ENCODE results near the gene TNNT3.

The TNNT3 gene

DNA sequence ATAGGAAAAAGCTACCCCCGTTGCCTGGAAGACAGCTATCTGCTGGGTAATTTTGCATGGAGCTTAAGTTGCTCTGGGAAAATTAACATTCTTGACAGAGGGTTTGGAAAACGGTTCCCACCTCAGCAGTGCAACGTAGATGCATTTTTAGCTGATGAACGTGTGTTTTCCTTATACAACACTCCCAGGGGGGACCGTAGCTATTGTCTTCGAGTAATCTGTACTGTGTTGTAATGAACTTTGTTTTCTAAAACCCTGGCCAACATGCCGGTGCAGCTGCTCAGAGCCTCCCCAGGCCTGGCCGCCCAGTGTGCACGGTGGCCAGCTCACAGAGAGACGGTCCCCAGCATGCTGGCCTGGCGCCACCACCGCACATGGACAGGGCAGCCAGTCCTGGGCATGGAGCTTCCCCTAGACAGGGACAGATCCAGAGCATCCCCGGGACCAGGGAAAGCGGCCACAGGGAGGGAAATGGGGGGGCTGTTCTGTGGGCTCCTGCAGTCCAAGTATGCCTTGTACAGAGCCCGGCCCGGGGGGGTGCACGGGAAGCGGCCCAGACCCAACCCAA, 2.2 kb downstream of the TNNT3 start:
- Histone ChIP-seq H3K4me1 (ENCODE audit: control insufficient read depth, insufficient read depth, low read length) (peaks cover 22% of the 10 kb centered on the region), H3K4me2 (ENCODE audit: low read length) (no peak overlapping the region), H3K9me3 (replicated peaks; ENCODE audit: low read length) (no peaks in the 10 kb centered on the region), H3K4me3 (ENCODE audit: low read length) (no peak overlapping the region), H3K27me3 (ENCODE audit: control insufficient read depth, insufficient read depth, low read length) (no peaks in the 10 kb centered on the region), H3K9ac (ENCODE audit: low read depth, low read length) (no peak overlapping the region), H3K36me3 (ENCODE audit: insufficient read depth, low read length) (no peaks in the 10 kb centered on the region)

- peaks cover 16% of the 10 kb centered on the region for H3K4me1 ChIP-seq (ENCODE audit: control insufficient read depth, insufficient read depth, low read length)
- H3K9me3 ChIP-seq (replicated peaks; ENCODE audit: low read length), result no peaks in the 10 kb centered on the region
- no peak overlapping the region for H3K4me2 ChIP-seq (ENCODE audit: low read length)
- no peaks in the 10 kb centered on the region for H3K27me3 ChIP-seq (ENCODE audit: control insufficient read depth, insufficient read depth, low read length)
- H3K4me3 ChIP-seq (ENCODE audit: low read length), result no peak overlapping the region
- H3K9ac ChIP-seq (ENCODE audit: low read depth, low read length), result no peak overlapping the region
- no peaks in the 10 kb centered on the region for H3K36me3 ChIP-seq (ENCODE audit: insufficient read depth, low read length)
These were observed 3.1 kb downstream of the TNNT3 start for GRCh38 chr11:1922481-1923081.

DNA sequence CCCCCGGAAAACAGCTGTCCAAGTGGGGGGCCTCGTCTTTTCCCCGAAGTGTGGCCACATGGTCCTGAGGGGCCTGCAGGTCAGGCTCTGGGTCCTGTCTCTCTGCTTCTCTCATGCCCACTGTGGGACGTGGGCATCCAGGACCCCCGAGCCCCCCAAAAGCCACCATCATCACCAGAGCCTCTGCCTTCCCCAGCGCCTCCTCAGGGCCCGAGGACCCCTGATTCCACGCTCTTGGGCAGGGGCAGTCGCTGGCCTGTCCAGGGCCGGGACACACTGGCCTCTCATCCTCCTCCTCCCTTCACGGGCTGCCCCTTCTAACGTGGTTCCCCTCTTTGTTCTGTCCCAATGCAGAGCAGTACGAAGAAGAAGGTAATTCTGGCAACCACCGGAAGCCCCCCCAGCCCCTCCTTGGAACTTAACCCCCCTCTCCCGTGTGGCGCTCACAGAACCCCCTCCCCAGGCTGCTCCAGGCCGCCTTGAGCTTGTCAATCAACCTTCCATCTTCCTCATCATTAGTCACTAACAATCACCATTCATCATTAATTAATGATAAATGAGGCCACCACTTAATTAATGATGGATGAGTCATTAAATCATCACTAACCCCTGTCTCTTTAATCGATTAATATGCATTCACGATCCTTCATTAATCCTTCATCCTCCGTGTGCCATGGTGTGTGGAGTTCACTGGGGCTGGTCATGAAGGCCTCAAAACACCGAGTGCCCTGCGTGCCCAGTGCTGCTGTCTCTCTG, 3.9 kb downstream of the TNNT3 start:
- Histone ChIP-seq H3K4me3 (ENCODE audit: low read length) (no peak overlapping the region), H3K36me3 (ENCODE audit: insufficient read depth, low read length) (no peaks in the 10 kb centered on the region), H3K4me2 (ENCODE audit: low read length) (no peak overlapping the region), H3K9me3 (replicated peaks; ENCODE audit: low read length) (no peaks in the 10 kb centered on the region), H3K27me3 (ENCODE audit: control insufficient read depth, insufficient read depth, low read length) (no peaks in the 10 kb centered on the region), H3K4me1 (ENCODE audit: control insufficient read depth, insufficient read depth, low read length) (peaks cover 12% of the 10 kb centered on the region), H3K9ac (ENCODE audit: low read depth, low read length) (no peak overlapping the region)

DNA sequence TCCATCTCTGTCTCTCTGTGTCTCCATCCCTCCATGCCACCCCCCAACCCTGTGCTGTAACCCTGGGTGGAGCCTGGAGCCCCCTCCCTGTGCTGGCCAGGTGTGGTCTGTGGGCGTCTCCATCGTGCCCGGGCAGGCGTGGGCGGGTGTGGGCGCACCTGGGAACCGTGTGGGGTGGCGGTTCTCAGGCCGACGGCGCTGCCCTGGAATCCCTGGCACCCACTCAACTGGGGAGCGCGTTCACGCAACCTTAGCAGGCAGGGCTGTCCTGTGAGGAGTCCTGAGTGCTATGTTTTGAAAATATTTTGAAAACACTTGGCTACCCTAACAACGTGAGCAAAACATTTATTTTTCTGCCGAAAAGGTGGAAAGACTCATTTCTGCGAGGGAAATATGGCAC, 4.7 kb downstream of the TNNT3 start:
- no peak overlapping the region for H3K4me3 ChIP-seq (ENCODE audit: low read length)
- no peak overlapping the region for H3K4me2 ChIP-seq (ENCODE audit: low read length)
- peaks cover 12% of the 10 kb centered on the region for H3K4me1 ChIP-seq (ENCODE audit: control insufficient read depth, insufficient read depth, low read length)
- no peaks in the 10 kb centered on the region for H3K9me3 ChIP-seq (replicated peaks; ENCODE audit: low read length)
- no peak overlapping the region for H3K9ac ChIP-seq (ENCODE audit: low read depth, low read length)
- no peaks in the 10 kb centered on the region for H3K27me3 ChIP-seq (ENCODE audit: control insufficient read depth, insufficient read depth, low read length)
- H3K36me3 ChIP-seq (ENCODE audit: insufficient read depth, low read length), result no peaks in the 10 kb centered on the region

- Histone ChIP-seq H3K9me3 (replicated peaks; ENCODE audit: low read length) (no peaks in the 10 kb centered on the region), H3K4me2 (ENCODE audit: low read length) (no peak overlapping the region), H3K36me3 (ENCODE audit: insufficient read depth, low read length) (no peaks in the 10 kb centered on the region), H3K9ac (ENCODE audit: low read depth, low read length) (no peak overlapping the region), H3K4me3 (ENCODE audit: low read length) (no peak overlapping the region), H3K27me3 (ENCODE audit: control insufficient read depth, insufficient read depth, low read length) (no peaks in the 10 kb centered on the region), H3K4me1 (ENCODE audit: control insufficient read depth, insufficient read depth, low read length) (peaks cover 12% of the 10 kb centered on the region)
These were observed 5.3 kb downstream of the TNNT3 start for GRCh38 chr11:1924646-1925372.

GRCh38 chr11:1925373-1926155, 6.1 kb downstream of the TNNT3 start:
- no peak overlapping the region for H3K4me2 ChIP-seq (ENCODE audit: low read length)
- H3K36me3 ChIP-seq (ENCODE audit: insufficient read depth, low read length), result no peaks in the 10 kb centered on the region
- no peak overlapping the region for H3K9ac ChIP-seq (ENCODE audit: low read depth, low read length)
- H3K9me3 ChIP-seq (replicated peaks; ENCODE audit: low read length), result no peaks in the 10 kb centered on the region
- no peak overlapping the region for H3K4me3 ChIP-seq (ENCODE audit: low read length)
- peaks cover 12% of the 10 kb centered on the region for H3K4me1 ChIP-seq (ENCODE audit: control insufficient read depth, insufficient read depth, low read length)
- peaks cover 6% of the 10 kb centered on the region for H3K27me3 ChIP-seq (ENCODE audit: control insufficient read depth, insufficient read depth, low read length)

DNA sequence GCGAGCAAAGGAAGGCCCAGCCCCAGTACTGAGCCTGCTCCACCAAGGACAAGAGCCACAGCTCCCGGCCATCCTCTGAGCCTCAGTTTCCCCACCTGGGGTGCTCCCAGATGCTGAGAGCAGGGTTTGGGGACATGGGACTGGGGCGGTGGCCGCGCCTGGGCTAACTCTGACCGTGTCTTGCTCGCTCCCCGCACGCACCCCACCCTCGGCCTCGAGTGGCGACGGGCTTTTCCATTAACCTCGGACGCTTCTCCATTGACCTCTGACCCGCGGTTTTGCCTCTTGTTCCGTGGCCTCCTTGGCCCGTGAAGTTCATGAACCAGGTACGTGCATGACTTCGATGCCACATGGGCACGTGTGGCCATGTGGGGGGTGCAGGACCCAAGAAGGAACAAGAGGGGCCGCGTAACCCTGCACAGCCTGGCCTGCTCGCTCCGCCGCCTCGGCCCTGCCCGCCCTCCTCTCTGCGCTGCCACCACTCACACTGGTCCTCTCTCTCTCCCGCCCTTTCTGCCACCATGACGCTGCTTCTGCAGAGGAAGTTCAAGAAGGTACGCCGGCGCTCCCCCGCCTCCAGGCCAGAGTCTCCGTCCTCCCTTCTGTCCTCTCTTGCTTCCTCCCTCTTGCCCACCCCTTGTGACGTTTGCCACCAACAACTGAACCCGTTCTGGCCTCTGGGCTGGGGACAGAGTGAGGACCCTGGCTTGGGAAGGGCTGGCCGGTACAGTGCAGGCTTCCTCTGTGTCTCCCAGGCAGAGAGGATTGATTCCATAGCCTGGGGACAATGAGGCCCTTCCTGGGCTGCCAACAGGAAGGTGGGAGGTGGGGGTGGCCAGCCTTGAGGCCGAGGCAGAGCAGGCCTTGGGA, 6.9 kb downstream of the TNNT3 start:
- Histone ChIP-seq H3K4me2 (ENCODE audit: low read length) (no peak overlapping the region), H3K4me3 (ENCODE audit: low read length) (no peak overlapping the region), H3K27me3 (ENCODE audit: control insufficient read depth, insufficient read depth, low read length) (peaks cover 12% of the 10 kb centered on the region), H3K4me1 (ENCODE audit: control insufficient read depth, insufficient read depth, low read length) (peaks cover 6% of the 10 kb centered on the region), H3K9ac (ENCODE audit: low read depth, low read length) (no peak overlapping the region), H3K36me3 (ENCODE audit: insufficient read depth, low read length) (no peaks in the 10 kb centered on the region), H3K9me3 (replicated peaks; ENCODE audit: low read length) (no peaks in the 10 kb centered on the region)

DNA sequence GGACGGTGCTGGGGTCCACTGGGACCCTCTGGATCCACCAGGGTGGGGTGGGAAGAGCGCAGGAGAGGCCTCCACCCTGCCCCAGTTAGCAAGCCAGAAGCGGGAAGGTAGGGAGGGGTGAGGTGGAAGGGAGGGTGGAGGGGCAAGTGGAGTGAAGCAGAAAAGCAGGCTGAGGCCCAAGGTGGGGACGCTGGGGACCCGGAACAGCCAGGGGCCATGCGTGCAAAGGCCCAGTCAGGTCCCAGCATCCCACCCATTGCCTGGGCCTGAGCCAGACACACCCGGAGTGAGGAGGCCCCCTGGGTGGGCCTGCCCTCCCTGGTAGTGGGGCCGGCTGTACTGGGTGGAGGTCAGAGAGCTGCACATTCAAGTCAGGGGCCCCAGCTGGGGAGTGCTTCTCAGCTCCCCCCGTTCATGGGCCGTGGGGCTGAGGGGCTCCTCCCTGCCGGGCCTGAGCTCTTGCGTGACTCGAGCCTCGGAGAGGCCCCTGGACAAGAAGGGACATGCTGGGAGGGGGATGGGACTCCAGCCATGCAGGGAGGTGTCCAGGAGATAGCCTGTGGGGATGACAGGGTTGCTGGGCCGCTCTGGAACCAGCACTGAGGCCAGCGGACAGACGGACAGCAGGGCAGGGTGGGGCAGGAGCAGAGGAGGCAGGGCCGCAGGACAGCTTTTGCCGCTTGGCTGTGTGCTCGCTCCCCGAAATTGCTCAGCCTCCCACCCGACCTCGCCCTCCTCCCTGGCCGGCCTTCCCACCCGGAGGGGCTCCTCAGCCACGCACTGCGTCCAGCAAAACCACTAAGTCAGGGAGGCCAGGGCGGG, 7.7 kb downstream of the TNNT3 start:
- Histone ChIP-seq H3K4me1 (ENCODE audit: control insufficient read depth, insufficient read depth, low read length) (no peaks in the 10 kb centered on the region), H3K36me3 (ENCODE audit: insufficient read depth, low read length) (no peaks in the 10 kb centered on the region), H3K9ac (ENCODE audit: low read depth, low read length) (no peak overlapping the region), H3K27me3 (ENCODE audit: control insufficient read depth, insufficient read depth, low read length) (peaks cover 17% of the 10 kb centered on the region), H3K4me3 (ENCODE audit: low read length) (no peak overlapping the region), H3K4me2 (ENCODE audit: low read length) (no peak overlapping the region), H3K9me3 (replicated peaks; ENCODE audit: low read length) (no peaks in the 10 kb centered on the region)

GRCh38 chr11:1927848-1928469, 8.5 kb downstream of the TNNT3 start:
- H3K36me3 ChIP-seq (ENCODE audit: insufficient read depth, low read length), result no peaks in the 10 kb centered on the region

More at GRCh38 chr11:1927848-1928469, 8.5 kb downstream of the TNNT3 start:
- no peaks in the 10 kb centered on the region for H3K4me1 ChIP-seq (ENCODE audit: control insufficient read depth, insufficient read depth, low read length)
- no peak overlapping the region for H3K4me3 ChIP-seq (ENCODE audit: low read length)
- H3K9ac ChIP-seq (ENCODE audit: low read depth, low read length), result no peak overlapping the region
- no peaks in the 10 kb centered on the region for H3K9me3 ChIP-seq (replicated peaks; ENCODE audit: low read length)
- H3K27me3 ChIP-seq (ENCODE audit: control insufficient read depth, insufficient read depth, low read length), result peaks cover 17% of the 10 kb centered on the region
- H3K4me2 ChIP-seq (ENCODE audit: low read length), result no peak overlapping the region

All from skeletal muscle satellite cell (primary cell).